CD14-positive monocyte (primary cell): Measurements from ENCODE around the gene CFAP61. TPM values are rescaled to one million over a fixed set of nuclear protein-coding genes. Genes with fewer than 3 reads are reported as not detected.

Experiments
- DNase-seq, 3 donors: peaks; one replicate each; pipeline ENCODE4 v3.0.0-alpha.2; 2011 to 2022
- H2AFZ ChIP-seq: 2 replicates; pipeline ENCODE4 v1.6.0; 2012; ENCODE audit warnings: mild to moderate bottlenecking, low read depth, low read length, inconsistent platforms; ENCODE audit not compliant: insufficient read depth, poor library complexity, severe bottlenecking
- H3K27ac ChIP-seq, 2 donors: 1 replicate in 1 of 2; 2 replicates in 1 of 2; pipeline ENCODE4 v1.5.1; 2012 to 2013; ENCODE audit warnings: low read length in 2 of 2, control low read depth in 1 of 2, inconsistent platforms in 1 of 2, low read depth in 1 of 2, mild to moderate bottlenecking in 1 of 2
- H3K27me3 ChIP-seq, 2 donors: one replicate each; pipeline versions ENCODE4 v1.6.0 to v1.6.1; 2011 to 2013; ENCODE audit warnings: low read length in 2 of 2; ENCODE audit not compliant: control insufficient read depth in 2 of 2, insufficient read depth in 2 of 2
- H3K36me3 ChIP-seq, 2 donors: replicated peaks in 1 of 2; 1 replicate in 1 of 2; 2 replicates in 1 of 2; pipeline versions ENCODE4 v1.5.1 to v1.6.1; 2012 to 2013; ENCODE audit warnings: low read length in 2 of 2, control low read depth in 1 of 2, inconsistent platforms in 1 of 2, mild to moderate bottlenecking in 1 of 2; ENCODE audit not compliant: insufficient read depth in 2 of 2, control insufficient read depth in 1 of 2
- H3K4me1 ChIP-seq, 2 donors: 1 replicate in 1 of 2; 2 replicates in 1 of 2; pipeline versions ENCODE4 v1.5.1 to v1.6.1; 2012 to 2013; ENCODE audit warnings: low read length in 2 of 2, control low read depth in 1 of 2, inconsistent platforms in 1 of 2, mild to moderate bottlenecking in 1 of 2, moderate library complexity in 1 of 2; ENCODE audit not compliant: insufficient read depth in 2 of 2, control insufficient read depth in 1 of 2
- H3K4me2 ChIP-seq: replicated peaks from 2 replicates; pipeline ENCODE3; 2012; ENCODE audit warnings: low read length, moderate library complexity, mild to moderate bottlenecking; ENCODE audit not compliant: poor library complexity, severe bottlenecking; ENCODE audit errors: extremely low read depth
- H3K4me3 ChIP-seq, 3 experiments: fragments of 200-600 bp in 1 of 3; sonication (generic) in 1 of 3; replicated peaks in 1 of 3; 1 replicate in 2 of 3; 2 replicates in 1 of 3; pipeline ENCODE4 v1.5.1; 2011 to 2013; ENCODE audit warnings: low read length in 3 of 3, mild to moderate bottlenecking in 3 of 3, control low read depth in 2 of 3, low read depth in 2 of 3, inconsistent platforms in 1 of 3, moderate library complexity in 1 of 3
- H3K79me2 ChIP-seq: 2 replicates; pipeline ENCODE4 v1.6.0; 2012; ENCODE audit warnings: mild to moderate bottlenecking, control low read depth, inconsistent platforms, low read length, moderate library complexity; ENCODE audit not compliant: insufficient read depth
- H3K9ac ChIP-seq: 2 replicates; pipeline ENCODE4 v1.6.0; 2017; ENCODE audit warnings: low read length, mild to moderate bottlenecking; ENCODE audit not compliant: insufficient read depth, poor library complexity, severe bottlenecking
- H3K9me3 ChIP-seq, 2 donors: replicated peaks in 1 of 2; 1 replicate in 1 of 2; 2 replicates in 1 of 2; pipeline versions ENCODE4 v1.5.1 to v1.6.1; 2012 to 2013; ENCODE audit warnings: low read length in 2 of 2, control low read depth in 1 of 2; ENCODE audit not compliant: control insufficient read depth in 1 of 2, insufficient read depth in 1 of 2
- H4K20me1 ChIP-seq: 2 replicates; pipeline ENCODE4 v1.6.0; 2012; ENCODE audit warnings: mild to moderate bottlenecking, low read length, control low read depth, moderate library complexity; ENCODE audit not compliant: insufficient read depth
- H3K27ac Mint-ChIP-seq, 7 donors: one replicate each; pipeline ENCODE4 v1.8.0; 2020; ENCODE audit warnings: mild to moderate bottlenecking in 7 of 7, mixed read lengths in 7 of 7, moderate library complexity in 6 of 7, inconsistent platforms in 2 of 7
- H3K27me3 Mint-ChIP-seq, 3 donors: one replicate each; pipeline ENCODE4 v1.8.0; 2021 to 2022; ENCODE audit warnings: low read depth in 3 of 3, mild to moderate bottlenecking in 3 of 3, mixed read lengths in 3 of 3, moderate library complexity in 3 of 3, inconsistent platforms in 1 of 3
- H3K36me3 Mint-ChIP-seq, 2 donors: one replicate each; pipeline ENCODE4 v1.8.0; 2020; ENCODE audit warnings: mixed read lengths in 2 of 2, inconsistent platforms in 1 of 2, mild to moderate bottlenecking in 1 of 2
- H3K4me1 Mint-ChIP-seq: one replicate; pipeline ENCODE4 v1.8.0; 2020; ENCODE audit warnings: mild to moderate bottlenecking, mixed read lengths
- H3K4me3 Mint-ChIP-seq, 2 donors: one replicate each; pipeline ENCODE4 v1.8.0; 2020; ENCODE audit warnings: mild to moderate bottlenecking in 2 of 2, mixed read lengths in 2 of 2, moderate library complexity in 1 of 2
- H3K9me3 Mint-ChIP-seq, 7 donors: one replicate each; pipeline ENCODE4 v1.8.0; 2020 to 2022; ENCODE audit warnings: mixed read lengths in 7 of 7, mild to moderate bottlenecking in 6 of 7, moderate library complexity in 6 of 7, inconsistent platforms in 2 of 7
- CTCF ChIP-seq: fragments of 200-600 bp; IDR thresholded peaks from one replicate; pipeline ENCODE4 v1.8.0; 2022; ENCODE audit warnings: antibody characterized with exemption, mild to moderate bottlenecking
- WGBS: methylation state at CpG from one replicate; pipeline ENCODE4 v1.1.5; 2013; ENCODE audit warnings: missing lambda C conversion rate; ENCODE audit not compliant: insufficient coverage; 5-methylcytosine and 5-hydroxymethylcytosine counted together
- intact Hi-C, 2 donors: fragments of 100-400 bp; cut with micrococcal nuclease; formaldehyde crosslinking; loops; one replicate each; pipeline versions ENCODE4 v1.15.0 to v1.15.1; 2023
- polyA plus RNA-seq, 3 donors: library from polyadenylated mRNA; depleted of rRNA in 1 of 3; unstranded in 2 of 3; stranded (reverse) in 1 of 3; fragments of 300-500 nt in 2 of 3; fragments of >200 nt in 1 of 3; fragmentation: Illumina TruSeq in 2 of 3; gene quantifications; 1 replicate in 2 of 3; 2 replicates in 1 of 3; pipeline ENCODE4 v1.2.3, GENCODE V29; 2012 to 2021

The CFAP61 gene
- polyA plus RNA-seq, 3 donors, result not detected

DNA sequence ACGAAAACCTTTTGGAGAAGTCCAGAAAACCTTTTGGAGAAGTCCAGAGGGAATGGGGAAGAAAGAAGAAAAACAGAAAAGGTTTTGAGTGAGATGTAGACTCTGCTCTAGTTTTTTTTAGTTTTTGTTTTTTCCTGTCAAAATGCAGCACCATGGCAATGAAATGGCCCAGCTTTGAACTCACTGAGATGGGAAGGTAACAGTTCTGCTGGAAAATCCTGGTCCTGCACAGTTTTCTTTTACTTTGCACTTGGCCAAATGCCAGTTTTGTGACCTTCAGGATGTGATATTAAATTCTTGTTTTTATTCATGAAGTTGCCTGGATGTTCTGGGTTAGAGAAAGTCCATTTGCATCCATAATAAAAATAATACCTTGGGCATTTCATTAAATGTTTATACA is 145.7 kb downstream of the CFAP61 start:
- no CpG with 5 or more reads among the region's 1 CpG for WGBS
- Histone ChIP-seq H4K20me1 (no peaks in the 10 kb centered on the region), H3K79me2 (no peaks in the 10 kb centered on the region), H3K36me3 (no peaks in the 10 kb centered on the region), H3K4me1 (no peaks in the 10 kb centered on the region), H3K9me3 (no peaks in the 10 kb centered on the region), H3K27me3 (no peaks in the 10 kb centered on the region), H3K4me2 (no peak overlapping the region), H3K27ac (no peak overlapping the region), H3K4me3 (no peak overlapping the region), H2AFZ (no peak overlapping the region), H3K9ac (no peak overlapping the region)
- Mint-ChIP-seq H3K4me1 (peaks cover 4% of the 10 kb centered on the region), H3K36me3 (no peaks in the 10 kb centered on the region), H3K9me3 (no peaks in the 10 kb centered on the region), H3K4me3 (no peak overlapping the region), H3K27ac (no peak overlapping the region), H3K27me3 (peaks cover 6 to 11% (median 9%) of the 10 kb centered on the region in 3 donors)
- intact Hi-C loops, result no loop called here
- TF ChIP-seq CTCF, result no peak
- no peak for DNase-seq

GRCh38 chr20:20199361-20200160 is 147.2 kb downstream of the CFAP61 start:
- TF ChIP-seq CTCF, result no peak
- peaks cover 4% of the 10 kb centered on the region for H3K4me1 Mint-ChIP-seq

More at GRCh38 chr20:20199361-20200160, 147.2 kb downstream of the CFAP61 start:
- H3K79me2 ChIP-seq, result no peaks in the 10 kb centered on the region
- H3K9me3 ChIP-seq, result no peaks in the 10 kb centered on the region
- DNase-seq, result no peak
- no peak overlapping the region for H3K4me2 ChIP-seq
- H3K9me3 Mint-ChIP-seq, result no peaks in the 10 kb centered on the region
- H3K9ac ChIP-seq, result no peak overlapping the region
- H2AFZ ChIP-seq, result no peak overlapping the region
- H3K27ac Mint-ChIP-seq, result no peak overlapping the region
- H3K36me3 Mint-ChIP-seq, result no peaks in the 10 kb centered on the region
- H3K4me3 Mint-ChIP-seq, result no peak overlapping the region
- 95% methylated on average over 19 of the region's 24 CpGs for WGBS
- H3K4me1 ChIP-seq, result no peaks in the 10 kb centered on the region
- H3K27me3 Mint-ChIP-seq, result peaks cover 2 to 10% (median 6%) of the 10 kb centered on the region in 3 donors
- H3K27ac ChIP-seq, result no peak overlapping the region
- intact Hi-C loops, result no loop called here
- H3K27me3 ChIP-seq, result no peaks in the 10 kb centered on the region
- no peak overlapping the region for H3K4me3 ChIP-seq
- H4K20me1 ChIP-seq, result no peaks in the 10 kb centered on the region
- H3K36me3 ChIP-seq, result no peaks in the 10 kb centered on the region
